ENCODE measurements around the gene SPEN.

The SPEN gene

GRCh38 chr1:15847100-15847892 lies at the start of gene SPEN:
Gene SPEN (plus strand): TSS chr1:15847707. CDS start chr1:15848068, 361 bp downstream.
- H3K36me3 ChIP-seq (ENCODE audit: insufficient read depth, low read length) = 0 out of 2 replicates have a peak, but pooled peaks cover 5% of the 10 kb centered on the region
- H3K9ac ChIP-seq (ENCODE audit: low read length) = peak within 1 kb of the TSS; percentile 87
- H3K27me3 ChIP-seq (ENCODE audit: insufficient read depth, low read length) = no peaks in the 10 kb centered on the region
- no peaks in the 10 kb centered on the region for H3K9me3 ChIP-seq (ENCODE audit: low read length)
- no peaks in the 10 kb centered on the region for H3K9me2 ChIP-seq (ENCODE audit: low read depth, low read length)
- H3K27ac ChIP-seq (ENCODE audit: low read depth, low read length, poor library complexity, severe bottlenecking) = peak within 1 kb of the TSS; percentile 91
- H3K4me1 ChIP-seq (ENCODE audit: insufficient read depth, low read length, severe bottlenecking) = peaks cover 60% of the 10 kb centered on the region
- TF ChIP-seq EZH2 (IDR thresholded peaks at IDR 0.05; ENCODE audit: borderline replicate concordance, low read length) (no peak), CTCF (IDR thresholded peaks at IDR 0.05; ENCODE audit: low read length) (no peak; the same call in 1 of the 2 replicates)
- H3K4me3 ChIP-seq (ENCODE audit: low read depth, low read length, poor library complexity, severe bottlenecking) = peak within 1 kb of the TSS; percentile 90
- H3K79me2 ChIP-seq (ENCODE audit: insufficient read depth, low read length) = peaks cover 40% of the 10 kb centered on the region
- peak within 1 kb of the TSS; percentile 78 for H3K4me2 ChIP-seq (ENCODE audit: low read length)
- peaks cover 5% of the 10 kb centered on the region; the same call in 1 of the 2 replicates for H3F3A ChIP-seq (ENCODE audit: insufficient read depth, low read length)
- H2AFZ ChIP-seq (ENCODE audit: low read length) = no peak within 1 kb of the TSS
- H4K20me1 ChIP-seq (ENCODE audit: insufficient read depth, low read length) = no peaks in the 10 kb centered on the region

GRCh38 chr1:15799004-15799867 lies 48.3 kb upstream of the SPEN start:
- no peaks in the 10 kb centered on the region for H3K36me3 ChIP-seq (ENCODE audit: insufficient read depth, low read length)
- H3K9me3 ChIP-seq (ENCODE audit: low read length) = no peaks in the 10 kb centered on the region
- peaks cover 8% of the 10 kb centered on the region for H3K27me3 ChIP-seq (ENCODE audit: insufficient read depth, low read length)
- H3K9me2 ChIP-seq (ENCODE audit: low read depth, low read length) = no peaks in the 10 kb centered on the region
- no peaks in the 10 kb centered on the region for H3F3A ChIP-seq (ENCODE audit: insufficient read depth, low read length)
- H3K4me3 ChIP-seq (ENCODE audit: low read depth, low read length, poor library complexity, severe bottlenecking) = no peak overlapping the region
- no peak overlapping the region for H3K4me2 ChIP-seq (ENCODE audit: low read length)
- H2AFZ ChIP-seq (ENCODE audit: low read length) = no peak overlapping the region
- H3K4me1 ChIP-seq (ENCODE audit: insufficient read depth, low read length, severe bottlenecking) = no peaks in the 10 kb centered on the region
- no peak overlapping the region for H3K9ac ChIP-seq (ENCODE audit: low read length)
- H3K79me2 ChIP-seq (ENCODE audit: insufficient read depth, low read length) = no peaks in the 10 kb centered on the region
- TF ChIP-seq EZH2 (IDR thresholded peaks at IDR 0.05; ENCODE audit: borderline replicate concordance, low read length) (no peak), CTCF (IDR thresholded peaks at IDR 0.05; ENCODE audit: low read length) (no peak)
- H3K27ac ChIP-seq (ENCODE audit: low read depth, low read length, poor library complexity, severe bottlenecking) = no peak overlapping the region
- no peaks in the 10 kb centered on the region for H4K20me1 ChIP-seq (ENCODE audit: insufficient read depth, low read length)

- no peaks in the 10 kb centered on the region for H3K9me3 ChIP-seq (ENCODE audit: low read length)
- H3K9me2 ChIP-seq (ENCODE audit: low read depth, low read length) = no peaks in the 10 kb centered on the region
- H3K9ac ChIP-seq (ENCODE audit: low read length) = no peak overlapping the region
- H3K27ac ChIP-seq (ENCODE audit: low read depth, low read length, poor library complexity, severe bottlenecking) = no peak overlapping the region
- H3K4me1 ChIP-seq (ENCODE audit: insufficient read depth, low read length, severe bottlenecking) = no peaks in the 10 kb centered on the region
- no peak for TF ChIP-seq EZH2 (IDR thresholded peaks at IDR 0.05; ENCODE audit: borderline replicate concordance, low read length)
- no peak for TF ChIP-seq CTCF (IDR thresholded peaks at IDR 0.05; ENCODE audit: low read length)
- H3K4me3 ChIP-seq (ENCODE audit: low read depth, low read length, poor library complexity, severe bottlenecking) = no peak overlapping the region
- no peak overlapping the region for H3K4me2 ChIP-seq (ENCODE audit: low read length)
- H2AFZ ChIP-seq (ENCODE audit: low read length) = no peak overlapping the region
- H3K27me3 ChIP-seq (ENCODE audit: insufficient read depth, low read length) = peaks cover 8% of the 10 kb centered on the region
- H4K20me1 ChIP-seq (ENCODE audit: insufficient read depth, low read length) = no peaks in the 10 kb centered on the region
- no peaks in the 10 kb centered on the region for H3K36me3 ChIP-seq (ENCODE audit: insufficient read depth, low read length)
- no peaks in the 10 kb centered on the region for H3K79me2 ChIP-seq (ENCODE audit: insufficient read depth, low read length)
- H3F3A ChIP-seq (ENCODE audit: insufficient read depth, low read length) = no peaks in the 10 kb centered on the region
These were observed 47.3 kb upstream of the SPEN start for GRCh38 chr1:15799928-15800835.
